ENCODE results near the gene GGA3.

The GGA3 gene

DNA sequence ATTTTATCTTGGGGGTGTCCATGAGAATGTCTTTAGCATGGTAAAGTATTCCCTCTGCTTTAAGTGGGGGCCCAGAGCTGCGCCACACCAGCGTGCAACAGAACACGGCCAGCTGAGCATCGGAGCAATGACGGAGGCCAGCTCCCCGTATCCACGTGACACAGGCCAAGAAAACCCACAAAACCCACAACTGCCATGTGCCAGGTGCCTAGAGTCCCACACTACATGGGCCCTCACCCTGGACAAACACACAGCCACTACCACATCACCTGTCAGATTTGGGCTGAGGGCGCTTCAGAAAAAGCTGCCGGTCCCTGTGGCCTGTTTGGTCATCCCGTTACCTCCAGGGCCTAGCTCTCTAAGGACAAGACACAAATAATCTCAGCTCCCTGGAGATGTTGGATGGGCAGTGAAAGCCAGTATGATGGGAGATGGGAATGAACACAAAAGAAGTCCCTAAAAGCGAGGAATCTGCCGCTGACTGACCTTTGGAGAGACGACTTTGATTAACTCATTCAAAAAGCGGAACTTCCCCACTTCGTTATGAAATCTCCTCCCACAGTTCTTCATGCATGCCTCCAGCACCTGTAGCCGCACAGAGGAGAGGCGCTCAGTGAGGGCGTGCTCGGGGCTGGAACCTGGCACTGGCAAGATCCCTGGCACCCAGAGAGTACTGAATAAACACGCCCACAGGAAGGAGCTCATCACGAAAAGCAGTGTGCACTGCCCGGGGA lies 17.1 kb downstream of the GGA3 start:
- no peak for DNase-seq

DNA sequence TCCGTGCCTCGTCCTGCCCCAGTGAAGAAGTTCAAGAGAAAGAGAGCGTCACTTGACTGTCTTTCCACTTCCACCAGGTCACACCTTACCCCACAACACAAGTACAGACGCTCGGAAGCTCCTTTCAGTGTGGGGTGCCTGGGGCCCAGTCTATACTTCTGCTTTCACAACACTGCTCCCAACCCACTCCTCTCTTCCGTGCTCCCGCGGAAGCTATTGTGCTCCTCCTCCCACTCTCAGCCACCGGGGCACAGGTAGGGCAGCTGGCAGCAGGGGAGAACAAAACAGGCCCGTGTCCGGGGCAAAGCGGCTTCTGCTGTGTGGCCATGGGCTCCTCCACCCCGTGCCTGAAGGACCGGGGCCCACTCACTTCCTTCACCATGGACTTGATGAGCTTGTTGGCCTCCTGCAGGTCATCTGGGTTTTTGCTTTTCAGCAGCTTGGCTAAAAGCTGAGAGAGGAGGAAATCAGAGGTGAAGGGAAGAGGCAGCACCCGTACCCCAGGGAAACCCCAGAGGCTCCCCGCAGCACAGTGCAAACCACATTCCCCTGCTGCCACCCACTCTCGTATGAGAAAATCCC lies 18.9 kb downstream of the GGA3 start:
- DNase-seq = no peak

DNA sequence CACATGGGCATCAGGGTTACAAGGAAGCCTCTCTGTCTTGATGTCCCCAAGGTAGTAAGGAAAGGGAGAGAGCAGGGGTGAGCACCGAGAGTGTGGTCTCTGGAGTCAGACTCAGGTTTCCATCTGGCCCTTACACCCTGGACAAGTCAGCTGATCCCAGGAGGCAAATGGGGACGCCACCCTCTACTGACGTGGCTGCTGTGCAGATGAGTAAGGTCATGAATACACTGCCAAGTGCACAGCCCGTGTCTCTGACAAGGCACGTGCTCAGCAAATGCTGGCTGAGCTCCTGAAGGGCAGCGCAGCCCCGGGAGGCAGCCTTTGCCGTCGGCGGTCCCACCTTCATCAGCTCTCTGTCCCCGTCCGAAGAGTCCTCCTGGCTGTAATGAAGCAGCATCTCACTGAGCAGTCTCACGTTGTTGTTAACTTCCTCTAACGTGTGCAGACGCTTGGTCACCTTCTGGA lies 19.4 kb downstream of the GGA3 start:
- DNase-seq = no peak

DNA sequence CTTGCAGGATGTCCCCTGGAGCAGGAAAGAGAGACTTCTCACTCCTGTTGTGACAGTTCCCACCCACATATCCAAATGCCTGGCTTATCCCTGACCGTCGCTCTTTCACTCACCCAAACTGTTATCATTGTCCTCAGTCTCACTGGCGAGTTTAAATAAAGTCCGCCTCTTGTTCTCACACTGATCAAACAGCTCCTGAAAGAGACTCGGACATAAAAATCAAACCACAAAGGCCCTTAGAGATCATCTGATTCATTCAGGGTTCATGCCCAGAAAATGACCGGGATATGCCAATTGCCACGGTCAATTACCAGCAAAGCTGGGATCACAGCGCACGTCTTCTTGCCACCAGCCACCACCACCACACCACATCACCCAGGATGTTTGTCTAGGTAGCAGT lies 19.9 kb downstream of the GGA3 start:
- no peak for DNase-seq

DNA sequence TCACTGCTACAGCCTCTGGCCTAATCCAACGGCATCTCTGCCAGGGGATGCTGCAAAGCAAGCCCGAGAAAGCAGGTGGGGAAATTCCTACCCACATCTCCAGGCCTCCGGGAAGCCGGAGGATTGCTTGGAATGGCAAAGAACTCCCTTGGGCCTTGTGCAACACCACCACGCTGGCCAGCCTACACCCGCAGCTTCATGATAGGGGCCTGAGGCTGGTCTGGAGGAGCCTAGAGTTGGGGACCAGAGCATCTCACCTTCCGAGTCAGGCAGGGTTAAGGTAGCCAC lies 20.3 kb downstream of the GGA3 start:
- DNase-seq = no peak

DNA sequence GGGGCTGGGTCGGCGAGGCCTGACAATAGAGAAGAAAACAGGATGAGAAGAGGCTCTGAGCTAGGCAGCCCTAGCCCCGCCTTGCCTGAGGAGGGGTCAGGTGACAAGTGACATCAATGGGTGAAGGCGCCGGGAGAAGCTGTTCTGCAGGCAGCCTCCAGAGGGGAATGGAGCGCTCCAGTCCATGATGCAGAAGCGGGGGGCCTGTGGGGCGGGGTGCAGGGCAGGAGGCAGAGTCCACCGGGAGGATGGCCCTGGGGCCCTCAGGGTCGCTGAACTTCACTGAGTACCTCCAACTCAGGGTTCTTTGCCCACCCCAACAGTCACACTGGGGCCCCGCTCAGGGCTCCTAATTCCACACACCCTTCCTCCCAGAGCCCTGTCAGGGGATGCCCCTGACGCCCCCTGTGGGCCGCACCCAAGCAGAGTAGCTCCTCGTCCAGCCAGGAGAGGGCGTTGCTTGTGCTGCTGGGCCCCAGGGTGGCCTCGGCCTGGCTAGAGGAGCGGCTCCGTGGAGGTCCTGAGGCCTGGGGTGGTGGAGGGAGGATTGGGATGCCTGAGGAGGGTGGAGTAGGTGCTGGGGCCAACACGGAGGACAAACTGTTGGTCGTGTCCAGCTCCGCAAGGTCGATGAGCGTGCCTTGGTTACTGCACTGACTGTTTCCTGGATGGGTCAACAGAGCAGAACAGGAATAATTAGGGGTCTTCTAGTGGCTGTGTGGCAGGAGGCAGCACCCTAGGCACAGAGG lies 20.8 kb downstream of the GGA3 start:
- DNase-seq = peak; percentile 78

DNA sequence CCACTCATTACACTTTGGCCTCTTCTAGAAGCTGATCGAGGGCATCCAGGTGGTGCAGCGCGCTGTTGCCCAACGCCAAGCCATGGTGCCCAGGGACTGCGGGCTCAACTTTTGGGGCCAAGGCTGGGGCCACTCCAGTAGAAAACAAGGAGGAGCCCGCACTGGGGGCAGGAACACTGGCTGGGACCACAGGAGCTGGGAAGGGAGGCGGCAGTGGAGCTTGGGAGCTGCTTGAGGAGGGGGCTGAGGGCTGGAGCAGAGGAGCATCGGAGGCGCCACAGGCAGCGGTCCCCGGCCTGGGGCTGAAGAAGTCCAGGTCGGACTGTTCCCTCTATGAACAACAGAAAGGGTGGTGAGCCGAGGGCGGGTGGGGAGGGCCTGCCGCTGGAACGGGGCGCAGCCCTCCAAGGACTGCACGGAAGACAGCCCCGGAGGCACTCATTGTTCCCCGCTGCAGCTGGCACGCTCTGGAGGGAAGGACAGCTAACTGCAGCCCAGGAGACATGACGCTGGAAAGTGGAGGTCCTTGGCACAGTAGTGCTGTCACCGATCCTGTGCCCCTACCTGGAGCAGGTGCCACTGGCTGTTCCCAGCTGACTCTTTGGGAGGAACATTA lies 21.5 kb downstream of the GGA3 start:
- no peak for DNase-seq

DNA sequence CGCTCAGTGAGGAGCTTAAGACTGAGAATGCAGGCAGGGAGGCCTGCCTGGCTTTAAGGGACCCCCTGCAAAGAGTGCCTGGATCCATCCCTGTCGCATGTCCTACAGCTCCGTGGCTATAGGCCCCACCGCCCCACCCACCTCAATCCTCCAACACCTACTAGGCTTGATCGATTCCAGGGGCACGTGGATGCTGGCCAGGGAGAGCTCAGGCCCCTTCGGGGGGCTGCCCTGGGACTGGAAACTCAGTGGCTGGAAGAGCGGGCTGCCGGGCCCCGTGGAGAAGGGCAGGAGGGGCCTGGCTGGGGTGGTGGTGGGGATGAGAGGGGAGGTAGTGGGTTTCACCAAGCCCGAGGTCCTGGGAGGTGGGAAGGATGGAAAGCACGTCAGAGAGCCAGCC lies 22.2 kb downstream of the GGA3 start:
- DNase-seq = no peak

DNA sequence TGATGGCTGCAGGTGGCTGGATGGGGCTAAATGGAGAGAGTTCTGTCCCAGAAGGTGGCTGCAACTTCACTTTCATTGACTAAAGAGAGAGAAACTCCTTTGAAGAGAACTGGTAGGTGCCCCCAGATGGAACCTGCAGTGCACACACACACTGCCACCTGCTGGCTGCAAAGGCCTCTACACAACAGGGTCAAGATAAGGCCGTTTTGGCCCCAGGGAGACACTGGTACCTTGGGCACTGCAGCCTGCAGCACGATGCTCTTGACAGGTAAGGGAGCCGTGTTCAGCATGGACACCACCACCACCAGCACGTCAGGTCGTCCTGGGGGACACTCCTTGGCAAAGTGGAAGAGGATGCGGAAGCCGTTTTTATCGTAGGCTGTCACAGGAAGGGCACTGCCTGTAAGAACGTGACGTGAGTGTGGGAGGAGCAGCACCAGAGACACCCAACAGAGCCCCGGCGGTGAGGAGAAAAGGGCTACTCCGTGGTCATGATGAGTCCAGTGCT lies 22.7 kb downstream of the GGA3 start:
- DNase-seq = peak; percentile 83

DNA sequence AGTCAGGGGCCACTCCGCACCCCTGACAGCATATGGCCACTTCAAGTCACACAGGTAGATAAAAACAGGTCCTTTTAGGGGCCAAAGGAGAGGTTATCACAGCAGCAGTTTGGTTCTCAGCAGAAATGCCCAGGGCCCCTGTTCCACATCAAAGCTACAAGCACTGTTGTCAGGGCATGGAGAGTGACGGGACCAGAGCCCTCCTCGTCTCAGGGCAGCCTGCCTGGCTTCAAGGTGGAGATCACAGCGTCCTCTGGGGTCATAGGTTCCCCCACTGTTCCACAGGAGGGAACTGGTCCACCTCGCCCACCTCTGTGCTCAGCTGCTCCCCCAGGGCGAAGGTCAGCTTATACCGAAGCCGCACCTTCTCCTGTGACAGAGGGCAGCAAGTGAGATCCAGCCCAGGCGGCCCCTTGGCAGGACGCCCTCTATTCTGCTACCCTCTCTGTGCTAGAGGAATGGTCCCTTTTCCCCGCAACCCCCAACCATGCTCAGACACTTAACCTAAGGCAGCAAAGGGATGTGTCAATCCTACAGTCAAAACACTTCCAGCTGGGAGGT lies 23.3 kb downstream of the GGA3 start:
- no peak for DNase-seq

DNA sequence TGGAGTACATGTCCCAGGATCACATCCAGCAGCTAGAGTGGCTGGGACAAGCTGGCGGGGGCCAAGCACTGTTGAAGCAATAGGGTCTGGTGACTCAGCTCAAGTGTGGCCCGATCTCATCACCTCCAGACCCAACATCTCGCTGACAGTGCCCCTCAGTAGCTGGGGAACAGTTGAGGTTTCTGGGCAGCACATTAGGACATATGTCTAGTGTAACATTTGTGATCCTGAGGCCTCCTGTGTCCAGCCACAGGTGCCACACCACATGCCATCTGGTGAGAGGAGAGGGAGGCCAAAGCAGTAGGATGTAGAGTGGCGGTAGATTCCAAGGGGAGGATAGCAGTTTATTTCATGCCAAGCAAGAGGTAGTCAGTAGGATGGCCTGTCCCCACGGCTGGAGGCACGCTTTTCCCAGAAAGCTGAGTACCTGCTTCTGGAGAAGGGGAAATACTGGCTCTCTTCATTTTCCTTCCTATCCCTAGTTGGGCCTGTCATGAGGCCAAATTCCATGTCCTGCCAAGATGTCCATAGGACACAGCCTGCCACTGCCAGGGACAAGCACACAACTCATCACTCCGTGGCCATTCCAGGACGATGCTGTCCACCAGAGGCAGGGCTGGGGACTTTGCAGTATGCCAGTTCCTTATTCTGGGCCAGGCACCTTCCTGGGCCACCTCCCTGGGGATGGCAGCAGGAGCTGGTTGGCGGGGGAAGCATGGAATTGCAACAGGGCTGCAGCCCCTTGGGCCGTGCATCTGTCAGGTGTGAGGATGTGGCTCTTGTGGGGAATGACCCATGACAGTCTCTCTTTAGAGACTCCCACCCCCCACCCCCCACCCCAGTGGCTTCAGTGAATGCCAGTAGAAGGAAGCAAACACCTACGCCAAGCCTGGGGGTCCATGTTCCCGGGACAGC lies 24.0 kb downstream of the GGA3 start:
- no peak for DNase-seq

DNA sequence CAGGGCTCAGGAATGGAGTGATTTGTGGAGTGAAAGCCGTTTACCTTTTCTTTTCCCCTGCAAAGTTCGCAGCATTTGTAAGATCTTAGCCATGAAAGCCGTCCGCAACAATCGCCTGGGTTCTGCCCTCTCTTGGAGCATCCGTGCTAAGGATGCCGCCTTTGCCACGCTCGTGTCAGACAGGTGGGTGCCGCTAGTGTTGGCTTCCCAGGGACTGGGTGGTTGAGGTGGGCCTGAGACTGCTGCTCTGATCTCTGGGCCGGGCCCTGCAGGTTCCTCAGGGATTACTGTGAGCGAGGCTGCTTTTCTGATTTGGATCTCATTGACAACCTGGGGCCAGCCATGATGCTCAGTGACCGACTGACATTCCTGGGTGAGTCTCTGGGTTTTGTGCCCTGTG lies 28.6 kb downstream of the GGA3 start:
- no peak for DNase-seq

DNA sequence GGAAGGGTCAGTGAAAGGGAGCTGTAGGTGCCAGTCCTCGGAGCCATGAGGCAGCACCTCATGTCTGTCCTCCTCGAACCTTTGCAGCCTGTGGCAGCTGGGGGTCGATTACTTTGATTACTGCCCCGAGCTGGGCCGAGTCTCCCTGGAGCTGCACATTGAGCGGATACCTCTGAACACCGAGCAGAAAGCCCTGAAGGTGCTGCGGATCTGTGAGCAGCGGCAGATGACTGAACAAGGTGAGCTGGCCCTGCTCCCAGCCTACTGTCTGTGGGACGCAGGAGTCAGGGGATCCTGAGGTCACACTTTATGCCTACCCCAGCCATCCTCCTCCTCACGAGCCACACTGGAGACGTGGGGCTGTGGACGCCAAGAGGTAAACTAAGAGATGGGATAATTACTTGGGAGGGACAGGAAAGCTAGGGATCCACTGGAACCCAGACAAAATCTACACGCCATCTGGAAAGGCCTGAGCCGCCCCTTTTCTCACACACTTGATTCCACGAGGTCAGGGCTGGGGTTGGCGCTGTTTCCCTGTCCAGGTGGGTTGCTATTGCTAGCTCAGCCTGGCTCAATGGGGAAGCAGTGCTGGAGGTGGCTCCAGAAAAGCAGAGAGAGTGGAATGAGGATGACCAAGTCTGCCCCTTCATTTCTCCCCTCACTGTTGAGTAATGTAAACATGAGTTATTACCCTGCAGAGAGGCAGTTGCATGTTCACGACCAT lies 29.5 kb downstream of the GGA3 start:
- no peak for DNase-seq

DNA sequence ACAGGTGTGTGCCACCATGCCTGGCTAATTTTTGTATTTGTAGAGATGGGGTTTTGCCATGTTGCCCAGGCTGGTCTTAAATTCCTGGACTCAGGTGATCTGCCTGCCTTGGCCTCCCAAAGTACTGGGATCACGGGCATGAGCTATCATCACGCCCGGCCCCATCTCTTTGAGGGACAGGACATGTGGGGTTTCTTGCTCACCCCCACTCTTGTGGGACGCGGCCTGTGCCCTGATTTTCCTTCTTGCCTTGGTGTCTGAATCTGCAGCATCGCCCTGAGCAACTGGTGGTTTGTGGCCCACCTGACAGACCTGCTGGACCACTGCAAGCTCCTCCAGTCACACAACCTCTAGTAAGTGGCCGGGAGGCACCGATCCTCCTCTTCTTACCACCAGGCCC lies 30.3 kb downstream of the GGA3 start:
- no peak for DNase-seq

DNA sequence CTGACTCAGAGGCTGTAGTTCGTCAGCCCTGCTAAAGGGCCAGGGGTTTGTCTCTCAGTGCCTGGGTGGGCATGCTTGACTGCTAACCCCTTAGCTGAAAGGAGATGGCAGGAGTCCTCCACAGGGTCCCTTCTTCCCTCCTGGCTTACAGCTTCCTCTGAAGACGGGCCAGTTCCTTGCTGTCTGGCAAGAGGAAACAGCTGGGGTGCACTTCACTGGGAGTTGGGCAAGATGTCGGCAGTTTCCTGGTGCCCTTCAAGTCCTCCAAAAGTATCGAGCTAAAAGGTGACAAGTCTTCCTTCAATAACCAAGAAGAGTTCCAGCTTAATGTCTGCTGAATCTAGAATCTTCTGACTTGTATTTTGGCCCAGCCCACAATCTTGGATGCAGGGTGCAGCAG lies 32.6 kb downstream of the GGA3 start:
- no peak for DNase-seq

DNA sequence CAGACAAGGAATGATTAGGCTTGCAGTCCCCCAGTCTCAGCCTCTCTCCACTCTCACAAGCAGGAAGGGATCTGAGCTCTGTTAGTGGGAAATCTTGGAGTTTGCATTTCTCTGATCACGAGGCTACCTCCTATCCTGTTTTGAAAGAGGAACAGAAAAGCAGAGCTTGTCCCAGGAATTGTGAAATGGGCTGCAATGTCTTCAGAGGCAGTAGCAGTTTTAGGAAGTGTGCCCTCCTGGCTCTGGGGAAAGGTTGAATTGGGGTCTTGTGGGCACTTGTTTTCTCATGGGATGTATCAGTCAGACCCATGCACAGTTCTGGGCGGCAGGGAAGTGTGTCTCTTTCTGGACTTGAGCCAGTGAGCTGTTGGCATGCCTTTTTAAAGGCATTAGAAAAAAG lies 33.1 kb downstream of the GGA3 start:
- DNase-seq = no peak

DNA sequence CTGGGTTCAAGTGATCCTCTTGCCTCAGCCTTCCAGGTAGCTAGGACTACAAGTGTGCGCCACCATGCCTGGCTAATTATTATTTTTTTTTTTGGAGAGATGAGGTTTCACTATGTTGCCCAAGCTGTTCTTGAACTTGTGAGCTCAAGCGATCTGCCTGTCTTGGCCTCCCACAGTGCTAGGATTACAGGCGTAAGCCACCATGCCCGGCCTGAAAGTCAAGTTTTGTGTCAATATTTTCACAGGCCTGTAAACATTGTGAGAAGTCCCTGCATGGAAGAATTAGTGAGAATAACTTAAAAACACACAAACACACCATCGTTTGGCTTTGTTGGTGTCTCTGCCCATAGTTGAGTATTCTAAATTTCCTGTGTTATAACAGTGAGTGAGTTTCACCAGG lies 33.7 kb downstream of the GGA3 start:
- DNase-seq = no peak

DNA sequence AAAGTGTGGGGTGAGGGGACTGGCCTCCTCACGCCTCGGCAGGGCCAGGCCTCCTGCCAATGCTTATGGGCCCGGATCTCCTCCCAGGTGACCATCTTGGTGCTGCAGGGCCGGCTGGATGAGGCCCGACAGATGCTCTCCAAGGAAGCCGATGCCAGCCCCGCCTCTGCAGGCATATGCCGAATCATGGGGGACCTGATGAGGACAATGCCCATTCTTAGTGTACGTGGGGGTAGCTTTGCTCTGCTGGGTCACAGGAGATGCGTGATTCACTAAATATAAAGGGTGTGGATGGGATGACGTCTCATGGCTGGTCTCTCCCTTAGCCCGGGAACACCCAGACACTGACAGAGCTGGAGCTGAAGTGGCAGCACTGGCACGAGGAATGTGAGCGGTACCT lies 36.4 kb downstream of the GGA3 start:
- DNase-seq = no peak

DNA sequence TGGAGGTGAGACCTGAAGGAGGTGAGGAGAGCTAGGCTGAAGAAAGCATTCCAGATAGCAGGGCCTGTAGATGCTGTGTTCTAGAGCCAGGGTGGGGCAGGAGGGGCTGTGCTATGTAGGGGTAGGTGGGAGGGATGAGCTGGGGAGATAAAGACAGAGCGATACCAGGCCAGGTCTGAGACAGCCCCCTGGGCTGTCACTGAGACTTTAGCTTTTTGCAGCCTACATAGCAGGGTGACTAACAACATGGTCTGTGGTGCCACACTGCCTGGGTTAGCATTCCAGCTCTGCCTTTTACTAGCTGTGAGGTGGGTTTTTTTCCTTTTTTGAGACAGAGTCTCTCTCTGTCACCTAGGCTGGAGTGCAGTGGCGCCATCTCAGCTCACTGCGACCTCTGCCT lies 41.6 kb downstream of the GGA3 start:
- DNase-seq = no peak

DNA sequence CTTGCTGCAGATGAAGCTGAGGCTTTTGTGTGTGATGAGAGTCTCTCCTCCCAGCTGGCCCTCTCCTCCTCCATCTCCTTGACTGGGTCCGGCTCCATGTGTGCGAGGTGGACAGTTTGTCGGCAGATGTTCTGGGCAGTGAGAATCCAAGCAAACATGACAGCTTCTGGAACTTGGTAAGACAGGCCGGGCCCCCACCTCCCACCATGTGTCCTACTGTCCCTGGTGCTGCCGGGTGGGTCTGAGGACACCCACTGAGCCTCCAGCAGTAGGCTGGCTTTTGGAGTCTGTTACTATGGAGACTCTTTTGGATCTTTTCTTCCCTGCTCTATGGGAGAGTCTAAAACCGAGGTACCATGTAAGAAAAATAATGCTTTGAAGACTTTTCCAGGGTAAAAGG lies 43.3 kb downstream of the GGA3 start:
- DNase-seq = no peak

DNA sequence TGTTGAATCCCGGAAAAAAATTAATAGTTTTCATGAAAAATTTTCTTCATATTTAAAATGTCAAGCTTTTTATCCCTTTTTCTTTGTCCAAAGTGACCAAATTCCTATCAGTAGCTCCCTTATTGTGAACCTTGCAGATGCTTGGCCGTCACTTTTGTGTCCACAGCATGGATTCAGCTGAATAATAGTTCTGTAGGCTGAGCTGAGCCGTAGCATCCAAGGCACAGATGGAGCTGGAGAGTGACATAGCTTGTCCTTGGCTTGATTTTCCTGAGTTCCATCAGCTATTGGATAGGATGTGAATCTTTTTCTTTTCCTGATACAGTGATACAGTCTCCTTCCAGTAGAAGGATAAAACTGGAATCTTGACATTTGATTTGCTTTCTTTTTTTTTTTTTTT lies 52.3 kb downstream of the GGA3 start:
- no peak for DNase-seq

DNA sequence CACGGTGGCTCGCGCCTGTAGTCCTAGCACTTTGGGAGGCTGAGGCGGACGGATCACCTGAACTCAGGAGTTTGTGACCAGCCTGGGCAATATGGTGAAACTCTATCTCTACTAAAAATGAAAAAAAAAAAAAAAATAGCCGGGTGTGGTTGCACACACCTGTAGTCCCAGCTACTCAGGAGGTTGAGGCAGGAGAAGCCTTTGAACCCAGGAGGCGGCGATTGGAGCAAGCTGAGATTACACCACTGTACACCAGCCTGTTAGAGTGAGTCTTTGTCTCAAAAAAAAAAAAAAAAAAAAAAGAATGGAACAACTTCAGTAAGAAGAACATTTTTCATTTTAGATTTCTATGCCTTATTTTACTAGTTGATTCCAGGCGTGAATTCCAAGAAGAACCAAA lies 53.2 kb downstream of the GGA3 start:
- no peak for DNase-seq
